Measurements from ENCODE around the gene TIGD1.

Gene TIGD1

DNA sequence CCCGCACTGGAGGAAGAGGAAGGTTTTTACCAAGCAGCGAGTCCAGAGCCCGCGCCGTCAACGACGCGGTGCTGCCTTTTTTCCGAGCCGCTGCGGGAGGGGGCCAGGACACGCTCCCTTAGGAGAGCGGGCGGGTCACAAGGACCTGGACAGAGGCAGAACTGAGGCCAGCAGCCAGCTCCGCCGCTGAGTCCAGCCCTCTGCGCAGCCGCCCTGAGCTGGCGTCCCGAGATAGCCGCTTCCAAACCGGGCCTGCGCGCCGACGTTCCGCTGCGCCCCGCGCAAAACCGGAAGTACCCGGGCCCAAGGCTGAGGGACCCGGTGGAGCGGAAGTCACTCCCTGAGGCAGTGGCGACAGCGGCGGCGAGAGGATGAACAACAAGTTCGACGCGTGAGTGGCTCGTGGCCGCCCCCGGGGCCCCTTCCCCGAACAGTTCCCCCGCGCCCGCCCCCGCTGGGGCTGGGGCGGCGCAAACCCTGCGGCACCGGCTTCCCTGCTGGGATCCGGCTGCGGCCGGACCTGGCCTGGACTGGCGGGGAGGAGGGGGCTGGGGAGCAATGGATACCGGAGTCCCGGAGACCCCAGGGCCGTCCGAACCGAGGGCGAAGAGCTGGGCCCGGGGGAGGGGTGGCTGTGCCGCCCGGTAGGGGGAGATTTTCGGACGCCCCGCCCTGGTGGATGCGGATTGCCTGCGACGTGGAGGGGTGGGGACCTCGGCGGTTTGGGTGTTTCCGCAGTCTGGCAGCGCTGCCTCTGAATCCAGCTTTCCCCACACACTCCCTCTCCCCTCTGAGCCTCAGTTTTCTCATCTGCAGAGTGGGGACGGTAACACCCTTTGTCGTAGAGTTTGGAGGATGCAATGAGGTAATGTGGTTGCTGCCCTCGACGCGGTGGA is at the start of gene TIGD1, which contains the start of gene EIF4E2:
Gene TIGD1, minus strand, starts transcription at position 204 of the 896 bp plus-strand sequence. CDS start 675 bp downstream, outside the sequence.
Gene EIF4E2, plus strand, starts transcription at position 336 of the 896 bp plus-strand sequence. Its CDS starts 36 bp downstream, at position 372.
- Histone ChIP-seq H3K27me3 (ENCODE audit: control insufficient read depth in 1 of 2, insufficient read depth in 2 of 2, low read length in 2 of 2) (no peaks in the 10 kb centered on the region), H3K4me3 (ENCODE audit: low read length in 2 of 2) (peak within 1 kb of the TSS; percentile 81 to 95), H3K36me3 (ENCODE audit: control insufficient read depth in 2 of 2, insufficient read depth in 2 of 2, low read length in 2 of 2) (peaks cover 3 to 5% of the 10 kb centered on the region in 2 donors), H3K4me1 (ENCODE audit: control insufficient read depth, insufficient read depth, low read length) (peaks cover 8% of the 10 kb centered on the region), H3K27ac (ENCODE audit: low read length) (peak within 1 kb of the TSS; percentile 93), H3K9ac (ENCODE audit: low read length in 2 of 2) (peak within 1 kb of the TSS; percentile 83 to 92), H3K9me3 (ENCODE audit: control insufficient read depth in 2 of 2, low read length in 2 of 2) (no peaks in the 10 kb centered on the region)

GRCh38 chr2:232598293-232598692 is 47.9 kb upstream of the TIGD1 start:
- H3K9me3 ChIP-seq (ENCODE audit: control insufficient read depth in 2 of 2, low read length in 2 of 2), result no peaks in the 10 kb centered on the region
- H3K27me3 ChIP-seq (ENCODE audit: control insufficient read depth in 1 of 2, insufficient read depth in 2 of 2, low read length in 2 of 2), result no peaks in the 10 kb centered on the region
- H3K36me3 ChIP-seq (ENCODE audit: control insufficient read depth in 2 of 2, insufficient read depth in 2 of 2, low read length in 2 of 2), result no peaks in the 10 kb centered on the region
- H3K9ac ChIP-seq (ENCODE audit: low read length in 2 of 2), result no peak overlapping the region
- H3K27ac ChIP-seq (ENCODE audit: low read length), result no peak overlapping the region
- no peak overlapping the region for H3K4me3 ChIP-seq (ENCODE audit: low read length in 2 of 2)
- peaks cover 4% of the 10 kb centered on the region for H3K4me1 ChIP-seq (ENCODE audit: control insufficient read depth, insufficient read depth, low read length)

DNA sequence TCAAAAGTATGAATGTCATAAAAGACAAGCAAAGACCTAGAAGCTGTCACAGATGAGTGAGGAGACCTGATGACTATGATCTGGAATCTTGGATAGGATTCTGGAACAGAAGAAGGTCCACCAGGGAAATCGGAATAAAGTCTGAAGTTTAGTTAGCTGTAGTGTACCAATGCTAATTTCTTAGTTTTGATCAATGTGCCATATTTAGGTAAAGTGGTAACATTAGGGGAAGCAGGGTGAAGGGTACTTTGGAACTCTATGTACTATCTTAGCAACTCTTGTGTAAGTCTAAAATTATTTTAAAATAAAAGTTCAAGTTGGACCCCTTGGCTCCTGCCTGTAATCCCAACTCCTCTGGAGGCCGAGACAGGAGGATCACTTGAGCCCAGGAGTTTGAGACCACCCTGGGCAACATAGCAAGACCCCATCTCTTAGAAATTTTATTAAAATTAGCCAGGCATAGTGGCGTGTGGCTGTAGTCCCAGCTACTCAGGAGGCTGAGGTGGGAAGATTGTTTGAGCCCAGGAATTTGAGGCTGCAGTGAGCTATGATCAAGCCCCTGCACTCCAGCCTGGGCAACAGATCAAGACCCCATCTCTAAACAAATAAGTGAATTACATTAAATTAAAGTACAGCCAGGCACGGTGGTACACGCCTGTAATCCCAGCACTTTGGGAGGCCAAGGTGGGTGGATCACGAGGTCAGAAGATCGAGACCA is 47.2 kb upstream of the TIGD1 start:
- Histone ChIP-seq H3K27ac (ENCODE audit: low read length) (no peak overlapping the region), H3K9ac (ENCODE audit: low read length in 2 of 2) (no peak overlapping the region), H3K27me3 (ENCODE audit: control insufficient read depth in 1 of 2, insufficient read depth in 2 of 2, low read length in 2 of 2) (no peaks in the 10 kb centered on the region), H3K9me3 (ENCODE audit: control insufficient read depth in 2 of 2, low read length in 2 of 2) (no peaks in the 10 kb centered on the region), H3K36me3 (ENCODE audit: control insufficient read depth in 2 of 2, insufficient read depth in 2 of 2, low read length in 2 of 2) (no peaks in the 10 kb centered on the region), H3K4me1 (ENCODE audit: control insufficient read depth, insufficient read depth, low read length) (peaks cover 12% of the 10 kb centered on the region), H3K4me3 (ENCODE audit: low read length in 2 of 2) (no peak overlapping the region)

DNA sequence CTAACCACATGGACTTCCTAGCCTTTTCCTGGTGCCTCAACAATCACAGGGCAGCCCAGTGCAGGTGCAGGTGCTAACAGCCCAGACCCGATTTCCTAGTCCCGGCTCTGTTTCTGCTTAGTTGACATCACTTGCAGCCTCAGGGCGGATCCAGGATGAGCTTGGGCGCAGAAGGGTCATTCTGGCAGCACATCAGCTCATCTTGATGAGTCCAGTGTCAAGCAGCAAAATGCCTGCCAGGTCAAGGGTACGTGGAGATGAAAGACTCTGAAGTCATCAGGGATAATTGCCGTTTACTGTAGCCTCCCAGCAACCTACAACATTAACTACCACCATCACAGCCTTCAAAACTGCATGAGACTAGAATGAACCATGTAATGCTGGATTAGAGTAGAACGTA is 43.6 kb upstream of the TIGD1 start:
- peaks cover 16% of the 10 kb centered on the region for H3K4me1 ChIP-seq (ENCODE audit: control insufficient read depth, insufficient read depth, low read length)
- no peak overlapping the region for H3K9ac ChIP-seq (ENCODE audit: low read length in 2 of 2)
- H3K4me3 ChIP-seq (ENCODE audit: low read length in 2 of 2), result no peak overlapping the region
- H3K36me3 ChIP-seq (ENCODE audit: control insufficient read depth in 2 of 2, insufficient read depth in 2 of 2, low read length in 2 of 2), result no peaks in the 10 kb centered on the region
- H3K9me3 ChIP-seq (ENCODE audit: control insufficient read depth in 2 of 2, low read length in 2 of 2), result no peaks in the 10 kb centered on the region
- no peak overlapping the region for H3K27ac ChIP-seq (ENCODE audit: low read length)
- H3K27me3 ChIP-seq (ENCODE audit: control insufficient read depth in 1 of 2, insufficient read depth in 2 of 2, low read length in 2 of 2), result no peaks in the 10 kb centered on the region

GRCh38 chr2:232592772-232593395 is 42.5 kb upstream of the TIGD1 start:
- no peaks in the 10 kb centered on the region for H3K36me3 ChIP-seq (ENCODE audit: control insufficient read depth in 2 of 2, insufficient read depth in 2 of 2, low read length in 2 of 2)
- no peak overlapping the region for H3K9ac ChIP-seq (ENCODE audit: low read length in 2 of 2)
- H3K27ac ChIP-seq (ENCODE audit: low read length), result peak overlapping the region; percentile 31
- no peaks in the 10 kb centered on the region for H3K9me3 ChIP-seq (ENCODE audit: control insufficient read depth in 2 of 2, low read length in 2 of 2)
- peaks cover 21% of the 10 kb centered on the region for H3K4me1 ChIP-seq (ENCODE audit: control insufficient read depth, insufficient read depth, low read length)
- H3K27me3 ChIP-seq (ENCODE audit: control insufficient read depth in 1 of 2, insufficient read depth in 2 of 2, low read length in 2 of 2), result no peaks in the 10 kb centered on the region
- no peak overlapping the region for H3K4me3 ChIP-seq (ENCODE audit: low read length in 2 of 2)

DNA sequence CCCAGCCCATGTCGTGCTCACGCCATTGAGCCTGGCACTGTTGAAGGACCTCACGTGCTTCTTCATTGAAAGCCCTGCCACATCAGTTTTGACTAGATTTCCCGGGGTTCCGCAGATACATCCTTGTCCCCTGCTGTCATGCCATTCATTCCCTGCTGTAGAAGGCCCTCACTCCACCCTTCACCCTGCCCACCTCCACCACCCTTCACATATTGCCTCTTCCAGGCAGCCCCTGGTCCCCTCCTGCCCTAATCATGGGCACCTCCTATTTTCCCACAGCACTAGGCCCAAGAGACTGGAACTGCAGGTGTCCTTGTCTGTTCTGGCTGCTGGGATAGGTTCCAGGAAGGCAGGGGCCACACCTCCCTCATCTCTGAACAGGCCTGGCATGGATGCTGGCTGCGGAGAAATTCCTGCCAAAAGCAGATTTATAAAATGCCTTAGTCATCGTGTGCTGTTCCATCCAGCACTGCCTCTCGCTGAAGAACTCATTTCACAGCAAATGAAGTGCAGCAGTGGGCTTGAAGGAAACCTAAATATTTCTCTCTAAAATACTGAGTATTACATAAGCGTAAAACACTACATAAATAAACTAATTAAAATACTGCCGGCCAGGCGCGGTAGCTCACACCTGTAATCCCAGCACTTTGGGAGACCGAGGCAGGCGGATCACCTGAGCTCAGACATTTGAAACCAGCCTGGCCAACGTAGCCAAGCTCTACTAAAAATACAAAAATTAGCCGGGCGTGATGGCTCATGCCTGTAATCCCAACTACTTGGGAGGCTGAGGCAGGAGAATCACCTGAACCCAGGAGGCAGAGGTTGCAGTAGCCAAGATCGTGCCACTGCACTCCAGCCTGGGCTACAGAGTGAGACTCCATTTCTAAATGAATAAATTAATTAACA is 38.6 kb upstream of the TIGD1 start:
- no peak overlapping the region for H3K9ac ChIP-seq (ENCODE audit: low read length in 2 of 2)
- peaks cover 3% of the 10 kb centered on the region in 2 donors for H3K36me3 ChIP-seq (ENCODE audit: control insufficient read depth in 2 of 2, insufficient read depth in 2 of 2, low read length in 2 of 2)
- H3K4me1 ChIP-seq (ENCODE audit: control insufficient read depth, insufficient read depth, low read length), result peaks cover 21% of the 10 kb centered on the region
- H3K27ac ChIP-seq (ENCODE audit: low read length), result no peak overlapping the region
- H3K4me3 ChIP-seq (ENCODE audit: low read length in 2 of 2), result no peak overlapping the region
- H3K9me3 ChIP-seq (ENCODE audit: control insufficient read depth in 2 of 2, low read length in 2 of 2), result no peaks in the 10 kb centered on the region
- no peaks in the 10 kb centered on the region for H3K27me3 ChIP-seq (ENCODE audit: control insufficient read depth in 1 of 2, insufficient read depth in 2 of 2, low read length in 2 of 2)

- no peak overlapping the region for H3K27ac ChIP-seq (ENCODE audit: low read length)
- H3K9me3 ChIP-seq (ENCODE audit: control insufficient read depth in 2 of 2, low read length in 2 of 2), result no peaks in the 10 kb centered on the region
- H3K27me3 ChIP-seq (ENCODE audit: control insufficient read depth in 1 of 2, insufficient read depth in 2 of 2, low read length in 2 of 2), result no peaks in the 10 kb centered on the region
Observed at GRCh38 chr2:232588031-232588430, 37.7 kb upstream of the TIGD1 start.

DNA sequence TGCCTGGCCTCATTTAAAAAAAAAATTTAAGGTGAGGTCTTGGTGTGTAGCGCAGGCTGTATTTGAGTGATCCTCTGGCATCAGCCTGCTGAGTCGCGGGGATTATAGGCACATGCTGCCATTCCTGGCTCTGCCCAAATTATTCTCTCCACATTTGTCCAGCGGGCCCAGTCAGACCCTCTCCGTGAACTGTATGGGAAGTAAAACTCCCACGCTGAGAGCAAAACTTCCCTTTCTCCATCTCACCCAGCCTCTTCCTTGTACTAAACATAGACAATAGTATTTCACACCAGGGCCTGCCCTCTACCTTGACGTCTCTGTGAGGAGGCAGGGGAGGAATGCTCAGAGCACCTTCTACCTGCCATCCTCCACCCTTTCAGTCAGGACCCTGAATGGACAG is 37.2 kb upstream of the TIGD1 start:
- Histone ChIP-seq H3K4me1 (ENCODE audit: control insufficient read depth, insufficient read depth, low read length) (peaks cover 10% of the 10 kb centered on the region), H3K27ac (ENCODE audit: low read length) (no peak overlapping the region)

More at GRCh38 chr2:232588031-232588430, 37.7 kb upstream of the TIGD1 start:
- Histone ChIP-seq H3K9ac (ENCODE audit: low read length in 2 of 2) (no peak overlapping the region), H3K36me3 (ENCODE audit: control insufficient read depth in 2 of 2, insufficient read depth in 2 of 2, low read length in 2 of 2) (peaks cover 6 to 7% of the 10 kb centered on the region in 2 donors), H3K4me1 (ENCODE audit: control insufficient read depth, insufficient read depth, low read length) (peaks cover 15% of the 10 kb centered on the region), H3K4me3 (ENCODE audit: low read length in 2 of 2) (no peak overlapping the region)

DNA sequence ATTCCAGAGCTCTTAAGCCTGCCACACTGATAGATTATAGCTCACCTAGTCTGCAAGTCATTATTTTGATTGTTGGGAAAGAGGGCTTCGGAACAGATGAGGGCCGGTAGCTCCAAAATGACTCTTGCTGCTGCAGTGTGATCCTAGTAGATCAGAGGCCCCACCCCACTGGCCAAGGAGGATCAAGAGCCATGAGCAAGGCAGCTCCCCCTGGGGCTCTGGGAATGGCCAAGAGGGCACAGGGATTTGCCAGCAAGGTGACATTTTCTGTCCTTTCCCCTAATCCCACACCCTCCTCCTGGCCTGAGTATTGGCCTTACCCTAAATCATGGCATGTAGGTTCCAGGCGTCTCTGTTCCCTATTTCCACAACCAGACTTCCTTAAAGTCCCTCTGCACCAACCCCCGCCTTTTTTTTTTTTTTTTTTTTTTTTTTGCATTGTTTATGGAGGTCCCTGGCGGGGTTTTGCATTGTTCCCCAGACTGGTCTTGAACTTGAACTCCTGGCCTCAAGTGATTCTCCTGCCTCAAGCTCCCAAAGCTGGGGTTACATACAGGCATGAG is 36.7 kb upstream of the TIGD1 start:
- Histone ChIP-seq H3K9me3 (ENCODE audit: control insufficient read depth in 2 of 2, low read length in 2 of 2) (no peaks in the 10 kb centered on the region), H3K27me3 (ENCODE audit: control insufficient read depth in 1 of 2, insufficient read depth in 2 of 2, low read length in 2 of 2) (no peaks in the 10 kb centered on the region), H3K36me3 (ENCODE audit: control insufficient read depth in 2 of 2, insufficient read depth in 2 of 2, low read length in 2 of 2) (peaks cover 13% of the 10 kb centered on the region in 2 donors), H3K4me3 (ENCODE audit: low read length in 2 of 2) (no peak overlapping the region), H3K27ac (ENCODE audit: low read length) (no peak overlapping the region), H3K4me1 (ENCODE audit: control insufficient read depth, insufficient read depth, low read length) (peaks cover 9% of the 10 kb centered on the region), H3K9ac (ENCODE audit: low read length in 2 of 2) (no peak overlapping the region)

More for the DNA sequence above, 37.2 kb upstream of the TIGD1 start:
- peaks cover 9 to 12% of the 10 kb centered on the region in 2 donors for H3K36me3 ChIP-seq (ENCODE audit: control insufficient read depth in 2 of 2, insufficient read depth in 2 of 2, low read length in 2 of 2)
- H3K9ac ChIP-seq (ENCODE audit: low read length in 2 of 2), result no peak overlapping the region
- H3K27me3 ChIP-seq (ENCODE audit: control insufficient read depth in 1 of 2, insufficient read depth in 2 of 2, low read length in 2 of 2), result no peaks in the 10 kb centered on the region
- no peak overlapping the region for H3K4me3 ChIP-seq (ENCODE audit: low read length in 2 of 2)
- no peaks in the 10 kb centered on the region for H3K9me3 ChIP-seq (ENCODE audit: control insufficient read depth in 2 of 2, low read length in 2 of 2)

Measured in stomach smooth muscle (tissue), 2 donors.